GM12878 (cell line): ENCODE data around the gene HTR6. TPM values are rescaled to one million over a fixed set of nuclear protein-coding genes. Genes with fewer than 3 reads are reported as not detected.
A peak's percentile ranks its signal among the peaks of the same experiment; 100 is the strongest.

Experiments used
- ATAC-seq: fragments of 200-7000 bp; cut with Tn5 transposase; 3 replicates; pipeline ENCODE4 v1.9.1; 2020; ENCODE audit warnings: mild to moderate bottlenecking, moderate library complexity
- BruUV-seq: library from RNA; stranded (reverse); fragments of 400-500 nt; replicated peaks from 2 replicates; lab custom pipeline; 2021; lab: Mats Ljungman, UMichigan
- CTCF ChIA-PET: fragments of 300-600 bp; sonication (Branson Sonifier 250); formaldehyde crosslinking; extraction: SDS; loops from one replicate; lab custom pipeline; 2021; ENCODE audit warnings: inconsistent platforms; lab: Yijun Ruan, JAX
- POLR2A ChIA-PET: fragments of 350-600 bp; formaldehyde crosslinking; extraction: SDS; loops from one replicate; lab custom pipeline; 2021; ENCODE audit warnings: inconsistent platforms; lab: Charles Lee
- RAD21 ChIA-PET: fragments of 300-600 bp; sonication (Branson Sonifier 250); formaldehyde crosslinking; loops from one replicate; lab custom pipeline; 2023; ENCODE audit warnings: antibody characterized with exemption; ENCODE audit not compliant: unreplicated experiment; lab: Charles Lee
- SMC1A ChIA-PET: fragments of 300-600 bp; sonication (Branson Sonifier 250); formaldehyde crosslinking; loops from one replicate; lab custom pipeline; 2023; ENCODE audit not compliant: unreplicated experiment, uncharacterized antibody; lab: Charles Lee
- DNase-seq: peaks from one replicate; pipeline ENCODE4 v3.0.0-alpha.2; 2011; ENCODE audit warnings: low read depth, low spot score
- FAIRE-seq: peaks from 3 replicates; lab custom pipeline; 2011; peaks lifted over from hg19 to GRCh38; lab: Jason Lieb, UNC
- H2AFZ ChIP-seq: 2 replicates; pipeline ENCODE4 v1.6.0; 2011; ENCODE audit warnings: low read depth, low read length, control low read depth; ENCODE audit not compliant: control insufficient read depth
- H3K27ac ChIP-seq: 2 replicates; pipeline ENCODE4 v1.5.1; 2011; ENCODE audit warnings: control low read depth; ENCODE audit not compliant: control insufficient read depth, insufficient read depth
- H3K27me3 ChIP-seq, 2 experiments: replicated peaks in 1 of 2; 2 replicates each; pipeline versions ENCODE4 v1.6.0 to v1.6.1; 2011; ENCODE audit warnings: low read length in 1 of 2; ENCODE audit not compliant: control insufficient read depth in 2 of 2, insufficient read depth in 2 of 2
- H3K36me3 ChIP-seq, 2 experiments: 2 replicates each; pipeline ENCODE4 v1.5.1; 2011; ENCODE audit warnings: low read length in 1 of 2; ENCODE audit not compliant: control insufficient read depth in 2 of 2, insufficient read depth in 2 of 2
- H3K4me1 ChIP-seq: 2 replicates; pipeline ENCODE4 v1.6.1; 2011; ENCODE audit warnings: mild to moderate bottlenecking, low read length, moderate library complexity, mixed read lengths; ENCODE audit not compliant: control insufficient read depth, insufficient read depth
- H3K4me2 ChIP-seq: 2 replicates; pipeline ENCODE4 v1.6.0; 2011; ENCODE audit warnings: control low read depth; ENCODE audit not compliant: control insufficient read depth, insufficient read depth
- H3K4me3 ChIP-seq: fragments of 200-600 bp; sonication (generic); 2 replicates; pipeline ENCODE4 v1.5.1; 2016
- H3K79me2 ChIP-seq: 2 replicates; pipeline ENCODE4 v1.6.0; 2011; ENCODE audit warnings: low read length; ENCODE audit not compliant: control insufficient read depth, insufficient read depth
- H3K9ac ChIP-seq: 2 replicates; pipeline ENCODE4 v1.8.0; 2011; ENCODE audit warnings: low read length, control low read depth, mixed read lengths; ENCODE audit not compliant: control insufficient read depth, insufficient read depth
- H3K9me3 ChIP-seq: replicated peaks from 3 replicates; pipeline ENCODE4 v1.5.1; 2011; ENCODE audit warnings: mild to moderate bottlenecking, low read length; ENCODE audit not compliant: control insufficient read depth, insufficient read depth
- H4K20me1 ChIP-seq: 2 replicates; pipeline ENCODE4 v1.6.0; 2011; ENCODE audit not compliant: control insufficient read depth, insufficient read depth
- BHLHE40 ChIP-seq, 2 experiments: fragments of 450-650 bp in 1 of 2; IDR thresholded peaks; 2 replicates each; pipeline ENCODE4 v1.6.1; 2011 to 2017; ENCODE audit warnings: low read depth in 2 of 2, borderline replicate concordance in 1 of 2, improper control_type of control experiment in 1 of 2, low read length in 1 of 2, mild to moderate bottlenecking in 1 of 2
- CBX3 ChIP-seq: fragments of 200-600 bp; sonication (generic); IDR thresholded peaks from 2 replicates; pipeline ENCODE4 v1.6.1; 2016; ENCODE audit warnings: low read depth, borderline replicate concordance
- CUX1 ChIP-seq: IDR thresholded peaks from 2 replicates; pipeline ENCODE4 v1.6.1; 2012; ENCODE audit warnings: improper control_type of control experiment, low read depth, low read length; ENCODE audit not compliant: insufficient replicate concordance
- MEF2B ChIP-seq: fragments of 450-650 bp; IDR thresholded peaks from 2 replicates; pipeline ENCODE4 v1.6.1; 2018; ENCODE audit warnings: mild to moderate bottlenecking, moderate library complexity; ENCODE audit not compliant: partially characterized antibody, poor library complexity, severe bottlenecking
- PAX5 ChIP-seq: IDR thresholded peaks from 2 replicates; pipeline ENCODE4 v1.6.1; 2011; ENCODE audit warnings: low read depth, low read length, borderline replicate concordance
- RBBP5 ChIP-seq: fragments of 200-600 bp; sonication (generic); conservative IDR thresholded peaks from 2 replicates; pipeline ENCODE4 v1.6.1; 2016
- SIN3A ChIP-seq: IDR thresholded peaks from 2 replicates; pipeline ENCODE4 v1.6.1; 2012; ENCODE audit warnings: low read depth, low read length, improper control_type of control experiment
- SIX5 ChIP-seq: IDR thresholded peaks from 2 replicates; pipeline ENCODE4 v1.6.1; 2011; ENCODE audit warnings: mild to moderate bottlenecking, low read depth, low read length, moderate library complexity; ENCODE audit not compliant: severe bottlenecking
- TCF7 ChIP-seq: IDR thresholded peaks from 2 replicates; pipeline ENCODE4 v1.6.1; 2014; ENCODE audit warnings: antibody characterized with exemption, borderline replicate concordance
- USF2 ChIP-seq: IDR thresholded peaks from 2 replicates; pipeline ENCODE4 v1.6.1; 2011; ENCODE audit warnings: low read depth, low read length, improper control_type of control experiment, borderline replicate concordance
- ZBED1 ChIP-seq: IDR thresholded peaks from 2 replicates; pipeline ENCODE4 v1.6.1; 2016; ENCODE audit warnings: borderline replicate concordance
- ZBTB11 ChIP-seq: fragments of 450-650 bp; formaldehyde crosslinking; IDR thresholded peaks from 2 replicates; pipeline ENCODE4 v1.5.0; 2022; ENCODE audit warnings: mild to moderate bottlenecking, missing genetic modification characterization
- ZSCAN29 ChIP-seq: fragments of 450-650 bp; IDR thresholded peaks from 2 replicates; pipeline ENCODE4 v1.6.1; 2017; ENCODE audit warnings: mild to moderate bottlenecking, moderate library complexity
- WGBS: methylation state at CpG from one replicate; pipeline ENCODE4 v1.1.6; 2016; ENCODE audit warnings: low lambda C conversion rate; ENCODE audit not compliant: insufficient replicate concordance, insufficient coverage; ENCODE audit errors: missing lambda C conversion rate; 5-methylcytosine and 5-hydroxymethylcytosine counted together
- in situ Hi-C: fragments of 300-500 bp; cut with MboI; formaldehyde crosslinking; loops from 9 replicates; pipeline ENCODE4 v1.14.3; 2018; ENCODE audit warnings: mixed read lengths
- intact Hi-C: fragments of 100-400 bp; cut with micrococcal nuclease; formaldehyde crosslinking; loops from one replicate; pipeline ENCODE4 v1.14.2; 2022; ENCODE audit not compliant: unreplicated experiment
- polyA plus RNA-seq, 11 experiments: library from polyadenylated mRNA; depleted of rRNA in 4 of 11; unstranded in 6 of 11; stranded (reverse) in 5 of 11; fragments of >200 nt; fragmentation: Nextera tagmentation in 4 of 11; fragmentation: Illumina TruSeq in 1 of 11; extraction: Ambion mirVana in 4 of 11; extraction: Trizol in 1 of 11; gene quantifications; 1 replicate in 1 of 11; 2 replicates in 10 of 11; pipeline versions ENCODE4 v1.2.1 to v1.2.3, GENCODE V29; 2011 to 2016; ENCODE audit warnings: inconsistent platforms in 2 of 11, missing spikeins in 2 of 11, low read depth in 1 of 11
- total RNA-seq, 4 experiments: library from RNA; depleted of rRNA in 3 of 4; stranded (reverse); fragments of >200 nt in 3 of 4; fragmentation: Illumina TruSeq in 1 of 4; extraction: Trizol in 1 of 4; gene quantifications; 2 replicates each; pipeline versions ENCODE4 v1.2.1 to v1.2.3, GENCODE V29; 2013 to 2021

Gene HTR6
- total and polyA plus RNA-seq, 10 of the 15 experiments (the other 5 are each of a cell fraction or from before 2014, with no cell fraction given) = 0.03 to 5.3 (median 1.7) TPM; not detected in 2

- no peaks in the 10 kb centered on the region for H3K27me3 ChIP-seq
- no peak overlapping the region; the same call in 1 of the 2 replicates for H2AFZ ChIP-seq
- POLR2A ChIA-PET = no interaction called here
- H3K79me2 ChIP-seq = no peaks in the 10 kb centered on the region
- DNase-seq (no peak), FAIRE-seq (peak; percentile 31), ATAC-seq (no peak)
- H3K4me2 ChIP-seq = no peak overlapping the region
- peaks cover 28% of the 10 kb centered on the region for H3K4me1 ChIP-seq
- H3K4me3 ChIP-seq = no peak overlapping the region
- H3K36me3 ChIP-seq = no peaks in the 10 kb centered on the region
- SMC1A ChIA-PET = interaction anchor here (2.4 kb wide), 1 partner anchor 52 kb away, joined by 10 read pairs; no protein-coding TSS in a partner anchor
- H3K9me3 ChIP-seq = no peaks in the 10 kb centered on the region
- intact Hi-C loops (no loop called here), in situ Hi-C loops (no loop called here)
- peak overlapping the region; percentile 56 for H3K27ac ChIP-seq
- RAD21 ChIA-PET = no interaction called here
- H3K9ac ChIP-seq = no peak overlapping the region
- 58% methylated on average over 4 of the region's 4 CpGs for WGBS
- no peaks in the 10 kb centered on the region for H4K20me1 ChIP-seq
- CTCF ChIA-PET = interaction anchor here (2.2 to 14.4 kb wide), 3 partner anchors 8 to 99 kb away, joined by 7 to 378 read pairs (median 57); partner anchors contain the start of gene HTR6
- BruUV-seq = no TSS peak
- no peak for TF ChIP-seq ZBED1
- no peak for TF ChIP-seq USF2
- TF ChIP-seq TCF7 = no peak
- TF ChIP-seq ZSCAN29 = no peak
- no peak for TF ChIP-seq SIX5
- peak in 1 of 2 experiments; percentile 38; a peak in 1 of 4 replicates for TF ChIP-seq BHLHE40 (IDR thresholded peaks at IDR 0.05; ENCODE audit: borderline replicate concordance in 1 of 2, low read depth in 2 of 2, low read length in 1 of 2)
- TF ChIP-seq RBBP5 = no peak
- TF ChIP-seq SIN3A = no peak
- 0 out of 2 replicates have a peak, but pooled peaks have one; percentile 64 for TF ChIP-seq PAX5
- TF ChIP-seq ZBTB11 (CRISPR knock-in tag) = no peak
- no peak for TF ChIP-seq CUX1
- peak; percentile 37 for TF ChIP-seq MEF2B
- no peak for TF ChIP-seq CBX3
Observed at GRCh38 chr1:19712928-19713327, 48.3 kb downstream of the HTR6 start.
